Upper lobe of right lung (tissue), 1 donor: ENCODE data around the gene ZNF552. TPM values are rescaled to one million over a fixed set of nuclear protein-coding genes. Genes with fewer than 3 reads are reported as not detected.

ENCODE experiments used
- ATAC-seq: fragments of 200-7000 bp; cut with Tn5 transposase; one replicate; pipeline ENCODE4 v1.9.1; 2020; ENCODE audit warnings: mild to moderate bottlenecking, moderate library complexity
- DNase-seq: peaks from one replicate; pipeline ENCODE4 v3.0.0-alpha.2; 2020
- H3K27ac ChIP-seq: fragments of 200-600 bp; one replicate; pipeline ENCODE4 v1.8.0; 2022
- H3K27me3 ChIP-seq: fragments of 200-600 bp; one replicate; pipeline ENCODE4 v1.8.0; 2022; ENCODE audit warnings: mild to moderate bottlenecking
- H3K36me3 ChIP-seq: fragments of 200-600 bp; one replicate; pipeline ENCODE4 v1.8.0; 2022
- H3K4me1 ChIP-seq: fragments of 200-600 bp; one replicate; pipeline ENCODE4 v1.8.0; 2022
- H3K4me3 ChIP-seq: fragments of 200-600 bp; one replicate; pipeline ENCODE4 v1.8.0; 2022; ENCODE audit warnings: mild to moderate bottlenecking
- H3K9me3 ChIP-seq: fragments of 200-600 bp; one replicate; pipeline ENCODE4 v1.8.0; 2022
- CTCF ChIP-seq: fragments of 200-600 bp; IDR thresholded peaks from one replicate; pipeline ENCODE4 v1.8.0; 2022; ENCODE audit warnings: antibody characterized with exemption
- intact Hi-C: fragments of 100-400 bp; cut with DNase I; formaldehyde crosslinking; loops from one replicate; pipeline ENCODE4 v1.11.0; 2022
- total RNA-seq: library from RNA; stranded (reverse); fragmentation: NEBNext Ultra II Directional; extraction: Animal tissue kit (Norgen Biotek cat#: 25700); gene quantifications from one replicate; pipeline ENCODE4 v1.2.1, GENCODE V29; 2021
- donor health status: DM: no; HTN: yes; CAD: no; lungs with severe emphysema.

Gene ZNF552
- total RNA-seq, 1 donor from 2014 or later, result 10.9 TPM

- DNase-seq (no peak), ATAC-seq (no peak)
- intact Hi-C loops, result no loop called here
- Histone ChIP-seq H3K36me3 (no peaks in the 10 kb centered on the region), H3K27me3 (no peaks in the 10 kb centered on the region), H3K27ac (no peak overlapping the region), H3K4me1 (peaks cover 7% of the 10 kb centered on the region), H3K9me3 (no peaks in the 10 kb centered on the region), H3K4me3 (peak overlapping the region; percentile 78)
- no peak for TF ChIP-seq CTCF
Measured at GRCh38 chr19:57820599-57820998, 5.9 kb upstream of the ZNF552 start.

GRCh38 chr19:57819475-57820148, 4.9 kb upstream of the ZNF552 start:
- Histone ChIP-seq H3K4me1 (peaks cover 12% of the 10 kb centered on the region), H3K27ac (peak overlapping the region; percentile 88), H3K4me3 (peak overlapping the region; percentile 78), H3K9me3 (no peaks in the 10 kb centered on the region), H3K36me3 (no peaks in the 10 kb centered on the region), H3K27me3 (no peaks in the 10 kb centered on the region)
- ATAC-seq (peak; percentile 91), DNase-seq (peak; percentile 88)
- intact Hi-C loops, result no loop called here
- TF ChIP-seq CTCF, result no peak

GRCh38 chr19:57818378-57818777, 3.7 kb upstream of the ZNF552 start:
- Histone ChIP-seq H3K9me3 (no peaks in the 10 kb centered on the region), H3K36me3 (no peaks in the 10 kb centered on the region), H3K27me3 (no peaks in the 10 kb centered on the region), H3K4me3 (no peak overlapping the region), H3K4me1 (peaks cover 15% of the 10 kb centered on the region), H3K27ac (no peak overlapping the region)
- no peak for TF ChIP-seq CTCF
- ATAC-seq, result no peak
- intact Hi-C loops, result no loop called here
- DNase-seq, result no peak

GRCh38 chr19:57817976-57818375, 3.3 kb upstream of the ZNF552 start:
- no peak overlapping the region for H3K27ac ChIP-seq
- no peak for TF ChIP-seq CTCF
- H3K4me3 ChIP-seq, result no peak overlapping the region
- no peaks in the 10 kb centered on the region for H3K9me3 ChIP-seq
- DNase-seq, result no peak
- H3K36me3 ChIP-seq, result no peaks in the 10 kb centered on the region
- intact Hi-C loops, result no loop called here
- peaks cover 17% of the 10 kb centered on the region for H3K4me1 ChIP-seq
- H3K27me3 ChIP-seq, result no peaks in the 10 kb centered on the region
- ATAC-seq, result no peak

- TF ChIP-seq CTCF, result no peak
- H3K36me3 ChIP-seq, result no peaks in the 10 kb centered on the region
- intact Hi-C loops, result no loop called here
- H3K4me3 ChIP-seq, result no peak overlapping the region
- no peaks in the 10 kb centered on the region for H3K27me3 ChIP-seq
- ATAC-seq (no peak), DNase-seq (no peak)
- H3K27ac ChIP-seq, result no peak overlapping the region
- peaks cover 23% of the 10 kb centered on the region for H3K4me1 ChIP-seq
- H3K9me3 ChIP-seq, result no peaks in the 10 kb centered on the region
Measured at GRCh38 chr19:57816652-57817051, 1.9 kb upstream of the ZNF552 start.
